PC-3 (cell line): ENCODE data around the gene RPS4Y1.

Source experiments
- EZH2 ChIP-seq: fragments of 300-600 bp; sonication (generic); IDR thresholded peaks from one replicate; pipeline ENCODE4 v1.6.1; 2017; ENCODE audit warnings: antibody characterized with exemption, mild to moderate bottlenecking, low read length; ENCODE audit not compliant: unreplicated experiment
- EZH2phosphoT487 ChIP-seq: fragments of 300-600 bp; sonication (generic); IDR thresholded peaks from 2 replicates; pipeline ENCODE4 v1.6.1; 2018; ENCODE audit warnings: mild to moderate bottlenecking, antibody characterized with exemption, low read length, borderline replicate concordance
- TF ChIP-seq, protein P1 (sequence below): fragments of 300-600 bp; sonication (generic); conservative IDR thresholded peaks from 2 replicates; pipeline ENCODE4 v1.5.1; 2017; ENCODE audit warnings: antibody characterized with exemption, low read depth, mild to moderate bottlenecking, low read length

DNA sequence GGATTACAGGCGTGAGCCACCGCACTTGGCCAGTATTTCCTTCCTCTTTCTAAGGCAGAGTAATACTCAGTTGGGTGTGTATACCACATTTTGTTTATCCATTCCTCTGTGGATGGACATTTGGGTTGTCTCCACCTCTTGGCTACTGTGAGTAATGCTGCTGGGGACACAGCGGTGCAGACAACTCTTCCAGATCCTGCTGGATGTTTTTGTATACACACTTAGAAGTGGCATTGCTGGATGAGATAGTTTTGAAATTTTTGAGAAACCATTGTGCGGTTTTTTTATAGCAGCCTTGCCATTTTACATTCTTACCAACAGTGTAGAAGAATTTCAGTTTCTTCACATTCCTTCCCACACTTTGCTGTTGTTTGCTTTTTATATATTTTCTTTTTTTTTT lies 16.3 kb downstream of the RPS4Y1 start:
- TF ChIP-seq, protein P1, sequence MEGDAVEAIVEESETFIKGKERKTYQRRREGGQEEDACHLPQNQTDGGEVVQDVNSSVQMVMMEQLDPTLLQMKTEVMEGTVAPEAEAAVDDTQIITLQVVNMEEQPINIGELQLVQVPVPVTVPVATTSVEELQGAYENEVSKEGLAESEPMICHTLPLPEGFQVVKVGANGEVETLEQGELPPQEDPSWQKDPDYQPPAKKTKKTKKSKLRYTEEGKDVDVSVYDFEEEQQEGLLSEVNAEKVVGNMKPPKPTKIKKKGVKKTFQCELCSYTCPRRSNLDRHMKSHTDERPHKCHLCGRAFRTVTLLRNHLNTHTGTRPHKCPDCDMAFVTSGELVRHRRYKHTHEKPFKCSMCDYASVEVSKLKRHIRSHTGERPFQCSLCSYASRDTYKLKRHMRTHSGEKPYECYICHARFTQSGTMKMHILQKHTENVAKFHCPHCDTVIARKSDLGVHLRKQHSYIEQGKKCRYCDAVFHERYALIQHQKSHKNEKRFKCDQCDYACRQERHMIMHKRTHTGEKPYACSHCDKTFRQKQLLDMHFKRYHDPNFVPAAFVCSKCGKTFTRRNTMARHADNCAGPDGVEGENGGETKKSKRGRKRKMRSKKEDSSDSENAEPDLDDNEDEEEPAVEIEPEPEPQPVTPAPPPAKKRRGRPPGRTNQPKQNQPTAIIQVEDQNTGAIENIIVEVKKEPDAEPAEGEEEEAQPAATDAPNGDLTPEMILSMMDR: no peak
- TF ChIP-seq EZH2 (no peak), EZH2phosphoT487 (no peak)
